ENCODE measurements around the gene SPAG16.

Gene SPAG16

DNA sequence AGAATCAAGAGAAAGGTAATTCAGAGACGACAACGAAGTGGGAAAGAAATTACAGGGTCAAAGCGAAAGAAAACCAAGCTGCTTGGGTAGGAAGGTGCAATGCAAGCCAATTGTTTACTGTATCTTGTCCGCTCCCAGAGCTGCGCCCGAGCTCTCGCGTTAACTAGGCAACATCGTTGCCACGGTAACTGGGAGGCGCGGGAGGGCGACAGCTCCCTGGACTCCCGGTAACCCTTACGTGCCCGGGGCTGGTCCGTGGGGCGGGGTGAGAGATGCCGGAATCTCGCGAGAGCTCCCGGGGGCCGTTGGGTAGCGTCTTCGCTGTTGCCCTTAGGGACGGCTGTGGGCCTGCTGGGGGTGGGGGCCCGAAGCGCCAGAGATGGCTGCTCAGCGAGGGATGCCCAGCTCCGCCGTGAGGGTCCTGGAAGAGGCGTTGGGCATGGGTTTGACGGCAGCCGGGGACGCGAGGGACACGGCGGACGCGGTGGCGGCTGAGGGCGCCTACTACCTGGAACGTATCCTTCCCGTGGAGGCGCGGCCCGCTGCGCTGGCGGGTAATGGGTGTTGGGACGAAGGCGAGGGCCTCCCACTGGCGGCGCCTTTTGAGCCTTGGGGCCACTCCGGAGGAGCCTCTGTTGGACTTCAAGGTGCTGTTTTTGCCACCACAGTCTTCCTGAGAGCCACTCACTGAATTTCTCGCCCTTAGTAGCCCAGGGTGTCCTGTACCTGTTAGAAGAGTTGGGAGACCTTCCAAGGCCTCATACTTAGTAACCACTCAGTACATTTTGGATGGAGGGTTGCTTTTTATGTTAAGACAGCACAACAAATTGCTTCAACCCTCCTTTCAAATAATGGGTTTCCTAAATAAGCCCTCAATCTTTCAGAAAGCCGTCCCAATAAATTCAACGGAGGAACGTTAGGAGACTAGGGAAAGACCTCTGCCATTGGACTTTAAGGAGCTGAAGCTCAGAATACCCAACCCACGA, at the start of gene SPAG16:
SPAG16 (plus strand) TSS at position 360 of the 986 bp plus-strand sequence.
- ATAC-seq (replicated peaks; ENCODE audit: extremely low read depth, poor library complexity, severe bottlenecking): peak; percentile 98
- DNase-seq (ENCODE audit: low spot score in 2 of 2): peak; percentile 89 to 92
- Mint-ChIP-seq H3K4me1 (peaks cover 33% of the 10 kb centered on the region), H3K27ac (ENCODE audit: low read depth) (peak within 1 kb of the TSS; percentile 87), H3K36me3 (ENCODE audit: insufficient read depth) (peaks cover 11% of the 10 kb centered on the region), H3K9me3 (no peaks in the 10 kb centered on the region), H3K27me3 (no peaks in the 10 kb centered on the region), H3K4me3 (peak within 1 kb of the TSS; percentile 95)

DNA sequence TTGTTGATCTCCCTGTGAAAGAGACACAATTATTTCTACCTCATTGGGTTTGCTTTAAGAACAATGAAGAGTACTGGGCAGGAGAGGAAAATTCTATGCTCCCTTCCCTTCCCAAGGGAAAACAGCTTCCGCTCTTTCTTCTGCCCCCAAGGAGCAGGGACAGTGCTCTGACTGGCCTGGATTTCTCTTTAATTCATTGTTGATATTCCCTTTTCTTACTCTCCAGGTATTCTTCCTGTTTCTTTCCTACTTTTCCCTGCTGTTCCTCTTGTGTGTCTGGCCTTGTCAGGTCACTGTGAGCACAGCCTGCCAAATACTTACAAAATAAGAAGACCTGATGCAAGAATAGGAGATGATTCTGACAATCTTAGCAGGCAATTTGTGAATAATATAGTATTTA, 49.6 kb upstream of the SPAG16 start:
- Mint-ChIP-seq H3K27me3 (peaks cover 9% of the 10 kb centered on the region), H3K36me3 (ENCODE audit: insufficient read depth) (peaks cover 5% of the 10 kb centered on the region), H3K4me1 (peaks cover 13% of the 10 kb centered on the region), H3K27ac (ENCODE audit: low read depth) (no peak overlapping the region), H3K9me3 (no peaks in the 10 kb centered on the region), H3K4me3 (no peak overlapping the region)
- DNase-seq (ENCODE audit: low spot score in 2 of 2): no peak
- no peak for ATAC-seq (replicated peaks; ENCODE audit: extremely low read depth, poor library complexity, severe bottlenecking)

DNA sequence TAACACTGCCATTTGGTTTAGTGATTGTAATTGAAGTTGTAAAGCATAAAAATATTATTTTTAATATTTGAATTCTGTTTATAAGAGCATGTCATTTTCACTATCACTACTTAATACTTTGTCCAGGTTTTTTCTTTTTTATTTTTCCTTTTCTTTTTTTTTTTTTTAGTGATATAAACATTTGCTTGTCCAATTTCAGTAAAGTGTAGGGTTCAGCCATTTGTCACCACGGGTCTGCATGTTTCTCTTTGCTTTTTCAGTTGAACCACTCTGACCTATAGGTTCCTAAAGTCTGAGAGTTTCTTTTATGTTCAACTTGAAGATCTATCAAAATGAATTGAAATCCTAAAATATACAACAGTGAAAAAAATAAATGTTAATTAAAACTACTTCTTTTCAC, 48.5 kb upstream of the SPAG16 start:
- Mint-ChIP-seq H3K9me3 (no peaks in the 10 kb centered on the region), H3K36me3 (ENCODE audit: insufficient read depth) (peaks cover 5% of the 10 kb centered on the region), H3K4me3 (no peak overlapping the region), H3K4me1 (peaks cover 13% of the 10 kb centered on the region), H3K27me3 (peaks cover 9% of the 10 kb centered on the region), H3K27ac (ENCODE audit: low read depth) (no peak overlapping the region)
- ATAC-seq (replicated peaks; ENCODE audit: extremely low read depth, poor library complexity, severe bottlenecking) (no peak), DNase-seq (ENCODE audit: low spot score in 2 of 2) (no peak)

DNA sequence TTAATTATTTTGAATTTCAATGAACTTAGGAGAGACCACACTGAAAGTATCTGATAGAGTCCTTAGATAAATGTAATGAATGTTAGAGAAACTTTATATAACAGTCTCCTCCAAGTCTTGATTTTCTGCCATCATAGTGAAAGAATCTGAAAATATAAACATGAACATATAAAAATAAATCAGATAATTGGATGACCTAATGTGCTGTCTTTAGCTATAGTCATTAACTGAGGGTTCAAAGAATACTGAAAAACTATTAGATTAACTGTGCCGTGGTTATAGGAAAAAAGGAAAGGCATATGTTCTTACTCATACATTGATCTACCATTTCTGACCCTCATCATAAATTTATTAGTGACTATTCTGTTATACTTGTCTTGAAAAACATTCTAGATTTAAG, 47.0 kb upstream of the SPAG16 start:
- Mint-ChIP-seq H3K27ac (ENCODE audit: low read depth) (peak overlapping the region; percentile 77), H3K9me3 (no peaks in the 10 kb centered on the region)

DNA sequence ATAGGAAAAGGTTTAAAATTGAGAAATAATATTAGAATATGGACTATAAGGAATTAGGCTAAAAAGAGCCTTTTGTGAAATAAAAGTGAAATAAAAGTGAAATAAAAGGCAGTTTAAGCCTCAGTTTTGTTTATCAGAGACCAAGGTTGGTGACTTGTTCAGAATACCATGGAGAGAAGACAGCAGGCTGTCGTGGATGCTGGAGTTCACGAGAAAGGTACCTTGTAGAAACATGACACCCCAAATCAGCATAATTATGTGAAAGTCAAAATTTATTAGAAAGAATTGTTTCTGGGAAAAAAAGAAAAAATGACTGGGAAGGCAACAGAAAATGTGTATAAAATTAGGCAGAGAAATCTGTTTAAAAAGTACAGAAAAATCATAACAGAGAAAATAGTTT, 46.5 kb upstream of the SPAG16 start:
- Mint-ChIP-seq H3K4me3 (no peak overlapping the region), H3K4me1 (peaks cover 11% of the 10 kb centered on the region), H3K36me3 (ENCODE audit: insufficient read depth) (peaks cover 4% of the 10 kb centered on the region), H3K27ac (ENCODE audit: low read depth) (peak overlapping the region; percentile 77), H3K27me3 (peaks cover 9% of the 10 kb centered on the region), H3K9me3 (no peaks in the 10 kb centered on the region)
- DNase-seq (ENCODE audit: low spot score in 2 of 2) (no peak), ATAC-seq (replicated peaks; ENCODE audit: extremely low read depth, poor library complexity, severe bottlenecking) (no peak)

More for the DNA sequence above, 47.0 kb upstream of the SPAG16 start:
- Mint-ChIP-seq H3K36me3 (ENCODE audit: insufficient read depth) (peaks cover 5% of the 10 kb centered on the region), H3K4me1 (peaks cover 13% of the 10 kb centered on the region), H3K4me3 (no peak overlapping the region), H3K27me3 (peaks cover 9% of the 10 kb centered on the region)
- DNase-seq (ENCODE audit: low spot score in 2 of 2): no peak
- ATAC-seq (replicated peaks; ENCODE audit: extremely low read depth, poor library complexity, severe bottlenecking): no peak

DNA sequence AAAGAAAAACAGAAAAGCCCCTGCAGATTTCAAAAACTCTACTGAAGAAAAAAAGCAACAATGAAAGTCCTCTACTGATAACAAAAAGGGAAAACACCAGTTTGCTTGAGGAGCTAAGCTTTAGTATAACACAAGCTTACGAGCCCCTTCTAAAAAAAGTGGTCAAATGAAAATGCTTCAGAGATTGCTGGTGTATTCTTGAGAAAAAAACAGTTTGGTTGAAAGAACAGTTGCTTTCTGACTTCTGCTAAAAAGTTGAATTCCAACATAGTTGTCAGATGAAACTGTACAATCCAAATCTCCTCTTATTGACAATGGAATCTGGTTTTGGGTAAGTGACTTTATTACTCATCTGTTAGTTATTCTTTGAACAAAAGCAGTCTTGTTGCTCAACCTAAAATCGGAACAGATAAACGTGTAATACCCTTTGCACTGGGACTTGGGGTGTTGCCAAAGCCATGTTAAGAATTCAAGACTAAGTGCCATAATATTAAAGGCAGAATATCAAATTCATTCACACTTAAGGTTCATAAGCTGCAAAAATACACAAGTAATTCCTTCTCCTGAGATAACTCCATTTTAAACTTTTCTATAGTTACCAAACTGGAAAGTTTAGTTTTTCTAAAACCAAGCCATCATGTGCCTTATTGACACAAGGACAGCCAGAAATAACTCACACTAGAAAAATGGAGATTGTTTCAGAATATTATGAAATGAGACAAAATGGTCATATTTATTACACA, 45.3 kb upstream of the SPAG16 start:
- Mint-ChIP-seq H3K4me1 (peaks cover 5% of the 10 kb centered on the region), H3K27me3 (peaks cover 9% of the 10 kb centered on the region), H3K36me3 (ENCODE audit: insufficient read depth) (no peaks in the 10 kb centered on the region), H3K9me3 (no peaks in the 10 kb centered on the region), H3K4me3 (peak overlapping the region; percentile 41), H3K27ac (ENCODE audit: low read depth) (no peak overlapping the region)
- DNase-seq (ENCODE audit: low spot score in 2 of 2): no peak
- no peak for ATAC-seq (replicated peaks; ENCODE audit: extremely low read depth, poor library complexity, severe bottlenecking)

DNA sequence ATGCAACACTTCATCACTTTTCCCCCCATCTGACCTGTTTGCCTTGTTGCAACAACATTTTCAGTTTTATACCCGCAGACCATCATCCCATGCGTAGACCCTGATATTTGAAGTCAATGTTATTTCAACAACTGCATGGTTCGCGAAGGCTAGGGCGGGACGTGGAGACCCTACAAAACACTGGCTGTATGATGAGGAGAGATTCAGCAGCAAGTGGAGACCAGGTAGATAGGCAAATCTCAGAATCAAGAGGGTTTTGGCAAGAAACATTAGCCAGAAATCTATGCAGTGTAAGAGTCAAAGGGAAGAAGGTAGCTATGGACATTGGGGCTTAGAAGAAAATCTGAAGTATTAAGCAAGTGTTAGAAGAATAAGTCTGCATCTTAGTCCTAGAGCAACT, 42.4 kb upstream of the SPAG16 start:
- ATAC-seq (replicated peaks; ENCODE audit: extremely low read depth, poor library complexity, severe bottlenecking): no peak

DNA sequence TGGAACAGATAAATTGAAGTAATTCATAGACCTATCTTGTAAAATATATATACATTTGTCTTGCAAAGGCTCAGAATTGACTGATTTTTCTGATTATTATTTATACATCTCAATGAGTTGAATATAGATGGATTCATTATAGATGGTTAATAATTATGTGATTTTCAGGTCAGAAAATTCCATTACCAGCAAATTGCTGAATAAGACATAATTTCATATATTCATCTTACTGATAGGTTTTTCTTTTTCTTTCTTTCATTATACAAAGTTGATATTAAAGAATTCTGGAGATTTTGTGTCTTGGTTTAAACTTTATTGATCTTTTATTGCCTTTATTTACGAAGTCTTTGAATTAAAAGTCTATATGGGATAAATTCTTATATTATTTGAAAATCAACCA, 41.6 kb upstream of the SPAG16 start:
- ATAC-seq (replicated peaks; ENCODE audit: extremely low read depth, poor library complexity, severe bottlenecking): no peak
- Mint-ChIP-seq H3K9me3 (no peaks in the 10 kb centered on the region), H3K4me3 (no peak overlapping the region), H3K27ac (ENCODE audit: low read depth) (no peak overlapping the region), H3K4me1 (peaks cover 5% of the 10 kb centered on the region), H3K27me3 (peaks cover 6% of the 10 kb centered on the region), H3K36me3 (ENCODE audit: insufficient read depth) (no peaks in the 10 kb centered on the region)
- no peak for DNase-seq (ENCODE audit: low spot score in 2 of 2)

More for the DNA sequence above, 42.4 kb upstream of the SPAG16 start:
- Mint-ChIP-seq H3K9me3 (no peaks in the 10 kb centered on the region), H3K27ac (ENCODE audit: low read depth) (no peak overlapping the region), H3K4me1 (peaks cover 5% of the 10 kb centered on the region), H3K4me3 (no peak overlapping the region), H3K36me3 (ENCODE audit: insufficient read depth) (no peaks in the 10 kb centered on the region), H3K27me3 (peaks cover 9% of the 10 kb centered on the region)
- DNase-seq (ENCODE audit: low spot score in 2 of 2): no peak

DNA sequence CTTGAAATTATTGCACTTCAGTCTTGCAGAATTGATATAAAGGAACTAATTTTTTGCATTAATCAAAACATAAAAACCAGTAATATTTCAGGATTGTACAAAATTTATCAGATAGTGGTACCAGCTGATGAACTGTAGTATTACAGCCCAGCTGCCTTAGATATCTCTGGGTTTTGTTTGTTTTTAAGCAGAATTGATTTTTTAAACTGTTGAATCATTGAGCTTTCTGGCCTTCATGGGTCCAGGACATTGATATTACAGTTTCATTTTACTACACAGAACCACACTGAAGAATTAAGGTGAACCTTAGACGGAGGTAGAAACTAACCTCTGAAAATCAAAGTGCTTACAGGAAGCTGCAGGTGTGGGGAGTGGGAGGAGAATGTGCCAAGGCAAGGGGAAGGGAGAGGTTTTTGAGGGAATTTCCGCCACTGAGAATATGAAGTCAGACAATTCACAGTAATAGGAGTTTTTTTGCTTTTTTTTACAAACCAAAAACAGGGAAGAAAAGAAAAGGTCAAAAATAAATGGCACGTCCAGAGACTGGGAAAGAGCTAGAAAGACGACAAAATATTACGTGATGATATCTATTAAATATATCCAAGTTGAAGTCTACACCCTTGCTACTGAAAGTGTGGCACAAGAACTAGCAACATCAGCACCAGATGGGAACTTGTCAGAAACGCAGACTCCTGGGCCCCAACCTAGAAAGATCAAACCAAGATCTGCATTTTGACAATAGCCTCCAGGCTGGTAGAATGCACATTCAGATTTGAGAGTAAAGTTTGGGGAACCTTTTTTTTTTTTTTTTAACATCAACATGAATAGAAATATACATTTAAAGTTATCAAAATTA, 40.8 kb upstream of the SPAG16 start:
- Mint-ChIP-seq H3K4me3 (no peak overlapping the region), H3K9me3 (no peaks in the 10 kb centered on the region), H3K4me1 (peaks cover 5% of the 10 kb centered on the region), H3K27me3 (no peaks in the 10 kb centered on the region), H3K36me3 (ENCODE audit: insufficient read depth) (no peaks in the 10 kb centered on the region), H3K27ac (ENCODE audit: low read depth) (peak overlapping the region; percentile 17)
- no peak for DNase-seq (ENCODE audit: low spot score in 2 of 2)
- ATAC-seq (replicated peaks; ENCODE audit: extremely low read depth, poor library complexity, severe bottlenecking): no peak

DNA sequence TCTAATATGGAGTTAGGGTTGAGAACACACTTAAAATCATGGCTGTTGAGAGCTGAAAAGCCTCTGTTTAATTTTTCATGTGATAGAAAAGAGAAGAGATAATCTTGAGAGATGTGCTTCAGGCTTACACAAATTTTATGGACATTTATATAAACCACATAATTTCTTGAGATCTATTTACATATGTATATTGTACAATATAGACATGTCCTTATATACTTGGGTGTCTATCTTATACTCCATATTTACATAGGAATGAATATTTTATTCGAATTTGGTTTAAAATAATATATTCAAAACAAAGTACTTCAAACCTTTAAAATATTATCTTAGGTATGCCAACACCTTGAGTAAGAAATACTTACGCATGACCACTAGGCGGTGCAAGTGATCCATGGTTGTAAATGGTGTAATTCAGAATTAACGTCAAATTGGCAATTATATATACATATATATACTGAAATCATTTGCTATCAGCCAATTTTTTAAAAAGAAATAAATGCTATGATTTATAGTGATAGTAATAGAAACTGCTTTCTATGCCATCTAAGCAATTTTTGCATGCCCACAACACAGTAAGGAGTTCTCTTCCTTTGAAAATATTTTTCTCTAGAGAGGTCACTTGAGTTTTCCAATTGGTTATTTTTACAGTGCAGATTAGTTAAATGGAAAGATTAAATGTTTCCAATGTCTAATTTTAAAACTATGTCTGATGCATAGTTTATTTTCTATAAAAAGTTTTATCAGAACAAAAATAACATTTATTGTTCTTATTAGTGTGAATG, 37.6 kb upstream of the SPAG16 start:
- ATAC-seq (replicated peaks; ENCODE audit: extremely low read depth, poor library complexity, severe bottlenecking) (no peak), DNase-seq (ENCODE audit: low spot score in 2 of 2) (peak; percentile 22 to 23)
- H3K36me3 Mint-ChIP-seq (ENCODE audit: insufficient read depth): no peaks in the 10 kb centered on the region
- no peak overlapping the region for H3K4me3 Mint-ChIP-seq
- H3K9me3 Mint-ChIP-seq: no peaks in the 10 kb centered on the region
- H3K27ac Mint-ChIP-seq (ENCODE audit: low read depth): no peak overlapping the region
- peaks cover 10% of the 10 kb centered on the region for H3K27me3 Mint-ChIP-seq
- peaks cover 5% of the 10 kb centered on the region for H3K4me1 Mint-ChIP-seq

DNA sequence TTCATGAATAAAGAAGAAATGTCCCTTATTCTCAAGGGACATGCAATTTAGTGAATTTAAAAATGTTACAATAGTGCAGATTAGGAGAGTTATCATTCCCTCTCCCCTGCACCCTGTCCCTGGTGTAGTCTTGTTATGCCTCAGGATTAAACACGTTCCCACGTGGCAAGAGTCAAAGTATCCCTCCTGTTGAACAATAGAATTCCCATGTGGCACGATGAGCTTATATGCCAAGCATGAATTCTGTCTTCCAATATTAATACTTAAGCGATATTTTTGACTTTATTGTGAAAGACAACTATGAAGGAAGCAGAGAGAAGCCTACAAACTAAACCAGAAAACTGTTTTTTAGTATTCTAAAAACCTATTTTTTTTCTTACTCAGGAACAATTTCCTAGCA, 36.7 kb upstream of the SPAG16 start:
- Mint-ChIP-seq H3K4me1 (peaks cover 5% of the 10 kb centered on the region), H3K27me3 (peaks cover 10% of the 10 kb centered on the region), H3K4me3 (no peak overlapping the region), H3K9me3 (no peaks in the 10 kb centered on the region), H3K36me3 (ENCODE audit: insufficient read depth) (no peaks in the 10 kb centered on the region), H3K27ac (ENCODE audit: low read depth) (no peak overlapping the region)
- DNase-seq (ENCODE audit: low spot score in 2 of 2) (no peak), ATAC-seq (replicated peaks; ENCODE audit: extremely low read depth, poor library complexity, severe bottlenecking) (no peak)
